ENCODE results near the gene SESN2. TPM values are rescaled to one million over a fixed set of nuclear protein-coding genes. Genes with fewer than 3 reads are reported as not detected.

SESN2 gene
- total RNA-seq, 1 experiment from 2014 or later: 6.9 TPM

DNA sequence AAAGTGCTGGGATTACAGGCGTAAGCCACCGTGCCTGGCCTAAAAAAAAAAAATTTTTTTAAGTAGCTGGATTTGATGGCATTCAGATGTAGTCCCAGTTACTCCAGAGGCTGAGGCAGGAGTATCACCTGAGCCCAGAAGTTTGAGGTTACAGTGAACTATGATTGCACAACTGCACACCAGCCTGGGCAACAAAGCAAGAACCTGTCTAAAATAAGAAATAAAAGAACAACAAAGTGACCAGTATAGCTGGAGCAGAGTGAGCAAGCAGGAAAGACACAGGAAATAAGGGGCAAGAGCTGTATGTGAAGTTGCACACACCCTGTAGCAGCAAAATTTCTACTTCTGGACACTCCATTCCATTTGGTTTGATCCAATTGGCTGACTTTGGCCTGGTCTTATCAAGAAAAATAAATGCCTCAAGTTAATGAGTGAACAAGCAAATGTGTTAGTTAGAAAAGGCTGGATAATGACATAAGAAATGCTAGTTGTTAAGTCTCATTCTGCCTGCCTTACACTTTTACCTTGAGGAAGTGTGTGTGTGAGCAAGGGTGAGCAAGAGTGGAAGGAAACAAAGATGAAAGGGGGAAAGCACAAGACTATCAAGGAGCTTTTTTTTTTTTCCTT, 15.5 kb upstream of the SESN2 start:
- TF ChIP-seq EZH2phosphoT487 (IDR thresholded peaks at IDR 0.05; ENCODE audit: borderline replicate concordance, low read length): no peak
- TF ChIP-seq EZH2 (IDR thresholded peaks at IDR 0.05; ENCODE audit: low read length, unreplicated experiment): no peak
- TF ChIP-seq, protein P1, sequence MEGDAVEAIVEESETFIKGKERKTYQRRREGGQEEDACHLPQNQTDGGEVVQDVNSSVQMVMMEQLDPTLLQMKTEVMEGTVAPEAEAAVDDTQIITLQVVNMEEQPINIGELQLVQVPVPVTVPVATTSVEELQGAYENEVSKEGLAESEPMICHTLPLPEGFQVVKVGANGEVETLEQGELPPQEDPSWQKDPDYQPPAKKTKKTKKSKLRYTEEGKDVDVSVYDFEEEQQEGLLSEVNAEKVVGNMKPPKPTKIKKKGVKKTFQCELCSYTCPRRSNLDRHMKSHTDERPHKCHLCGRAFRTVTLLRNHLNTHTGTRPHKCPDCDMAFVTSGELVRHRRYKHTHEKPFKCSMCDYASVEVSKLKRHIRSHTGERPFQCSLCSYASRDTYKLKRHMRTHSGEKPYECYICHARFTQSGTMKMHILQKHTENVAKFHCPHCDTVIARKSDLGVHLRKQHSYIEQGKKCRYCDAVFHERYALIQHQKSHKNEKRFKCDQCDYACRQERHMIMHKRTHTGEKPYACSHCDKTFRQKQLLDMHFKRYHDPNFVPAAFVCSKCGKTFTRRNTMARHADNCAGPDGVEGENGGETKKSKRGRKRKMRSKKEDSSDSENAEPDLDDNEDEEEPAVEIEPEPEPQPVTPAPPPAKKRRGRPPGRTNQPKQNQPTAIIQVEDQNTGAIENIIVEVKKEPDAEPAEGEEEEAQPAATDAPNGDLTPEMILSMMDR (conservative IDR thresholded peaks at IDR 0.05; ENCODE audit: low read depth, low read length): no peak
- H3K4me1 ChIP-seq (ENCODE audit: insufficient read depth, low read length): peaks cover 32% of the 10 kb centered on the region
- intact Hi-C loops (cut with micrococcal nuclease): no loop called here
- peaks cover 8% of the 10 kb centered on the region for H3F3A ChIP-seq (ENCODE audit: low read length, unreplicated experiment)
- ChIA-PET POLR2A (ENCODE audit: unreplicated experiment) (interaction anchor here (0.7 kb wide), 1 partner anchor 125 kb away, joined by 6 read pairs; no protein-coding TSS in a partner anchor), CTCF (interaction anchor here (0.6 kb wide), 1 partner anchor 118 kb away, joined by 3 read pairs; no protein-coding TSS in a partner anchor)
- H3K36me3 ChIP-seq (ENCODE audit: low read depth, low read length): no peaks in the 10 kb centered on the region
- H3K4me2 ChIP-seq (ENCODE audit: low read length): no peak overlapping the region
- BruUV-seq (replicated peaks): no TSS peak
- H2AFZ ChIP-seq (ENCODE audit: low read length): no peak overlapping the region
- no peaks in the 10 kb centered on the region for H3K27me3 ChIP-seq (ENCODE audit: low read length)
- no peak overlapping the region for H3K9ac ChIP-seq (ENCODE audit: low read length)
- no peak overlapping the region for H3K4me3 ChIP-seq (ENCODE audit: low read length)
- no peak for ATAC-seq
- DNase-seq: no peak
- no peaks in the 10 kb centered on the region for H4K20me1 ChIP-seq (ENCODE audit: low read length)
- H3K9me3 ChIP-seq (ENCODE audit: low read length): no peaks in the 10 kb centered on the region
- no peaks in the 10 kb centered on the region for H3K9me2 ChIP-seq (replicated peaks; ENCODE audit: low read length)
- H3K79me2 ChIP-seq (ENCODE audit: low read length): peaks cover 6% of the 10 kb centered on the region; the same call in 1 of the 2 replicates
- H3K27ac ChIP-seq (ENCODE audit: low read length): no peak overlapping the region

DNA sequence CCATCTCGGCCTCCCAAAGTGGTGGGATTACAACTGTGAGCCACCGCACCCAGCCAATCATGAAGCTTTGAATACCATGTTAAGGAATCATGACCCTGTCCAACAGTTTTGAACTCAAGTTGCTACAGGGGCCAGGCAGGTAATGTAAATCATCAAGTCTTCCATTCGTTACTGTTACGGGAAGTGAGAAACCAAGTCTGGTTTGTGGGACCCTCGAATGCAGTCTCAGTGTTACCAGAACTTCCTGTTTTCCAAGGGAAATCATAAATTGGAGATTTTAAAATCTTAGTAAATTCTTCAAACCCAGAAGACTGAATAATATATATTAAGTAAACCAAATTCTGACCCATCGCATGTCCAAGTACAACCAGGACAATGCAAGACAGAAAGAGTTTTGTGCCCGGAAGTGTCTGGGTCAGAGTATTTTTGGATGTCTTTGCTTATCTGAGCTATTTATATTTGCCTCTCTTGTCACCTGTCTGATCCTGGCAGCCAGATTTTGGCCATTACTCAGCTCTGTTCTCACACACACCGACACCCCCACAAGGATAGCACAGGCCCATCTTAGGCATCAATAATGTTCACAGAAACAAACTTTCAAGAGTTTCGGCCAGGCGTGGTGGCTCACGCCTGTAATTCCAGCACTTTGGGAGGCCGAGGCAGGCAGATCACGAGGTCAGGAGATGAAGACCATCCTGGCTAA, 14.6 kb upstream of the SESN2 start:
- ChIA-PET CTCF (no interaction called here), POLR2A (ENCODE audit: unreplicated experiment) (interaction anchor here (0.6 kb wide), 1 partner anchor 11 kb away, joined by 4 read pairs; no protein-coding TSS in a partner anchor)
- ATAC-seq: no peak
- H3K9me3 ChIP-seq (ENCODE audit: low read length): no peaks in the 10 kb centered on the region
- H3K9ac ChIP-seq (ENCODE audit: low read length): no peak overlapping the region
- no peak overlapping the region for H3K4me3 ChIP-seq (ENCODE audit: low read length)
- intact Hi-C loops (cut with micrococcal nuclease): loop anchor here (5.0 kb wide), 4 partner anchors 83 to 338 kb away; partner anchors contain the start of gene MED18
- H3K79me2 ChIP-seq (ENCODE audit: low read length): no peaks in the 10 kb centered on the region
- H3K27me3 ChIP-seq (ENCODE audit: low read length): no peaks in the 10 kb centered on the region
- no peak overlapping the region for H3K27ac ChIP-seq (ENCODE audit: low read length)
- no peak overlapping the region for H2AFZ ChIP-seq (ENCODE audit: low read length)
- no peak for DNase-seq
- no peaks in the 10 kb centered on the region for H3K9me2 ChIP-seq (replicated peaks; ENCODE audit: low read length)
- no peaks in the 10 kb centered on the region for H3K36me3 ChIP-seq (ENCODE audit: low read depth, low read length)
- TF ChIP-seq EZH2 (IDR thresholded peaks at IDR 0.05; ENCODE audit: low read length, unreplicated experiment): no peak
- no peak for TF ChIP-seq EZH2phosphoT487 (IDR thresholded peaks at IDR 0.05; ENCODE audit: borderline replicate concordance, low read length)
- TF ChIP-seq, protein P1 (conservative IDR thresholded peaks at IDR 0.05; ENCODE audit: low read depth, low read length): no peak
- H3K4me2 ChIP-seq (ENCODE audit: low read length): no peak overlapping the region
- no peaks in the 10 kb centered on the region for H4K20me1 ChIP-seq (ENCODE audit: low read length)
- peaks cover 4% of the 10 kb centered on the region for H3F3A ChIP-seq (ENCODE audit: low read length, unreplicated experiment)
- peaks cover 32% of the 10 kb centered on the region for H3K4me1 ChIP-seq (ENCODE audit: insufficient read depth, low read length)
- no TSS peak for BruUV-seq (replicated peaks)
